IPS-NIHi7 (cell line): ENCODE measurements around the gene PRKCZ.
"Not testable (repeated sequence)": the region's sequence is repeated elsewhere in the genome, so short reads cannot be mapped to it uniquely, and the experiment has no call there.

ENCODE experiments used
- DNase-seq: peaks from one replicate; pipeline ENCODE4 v3.0.0; 2012; ENCODE audit warnings: mixed read lengths; ENCODE audit errors: extremely low spot score

PRKCZ gene

GRCh38 chr1:2134621-2135307 lies 84.6 kb downstream of the PRKCZ start:
- DNase-seq: no peak

GRCh38 chr1:2135441-2135841 lies 85.2 kb downstream of the PRKCZ start:
- DNase-seq: no peak

GRCh38 chr1:2135941-2136340 lies 85.7 kb downstream of the PRKCZ start:
- DNase-seq: no peak

GRCh38 chr1:2136386-2137235 lies 86.4 kb downstream of the PRKCZ start:
- DNase-seq: no peak

- no peak for DNase-seq
Observed at GRCh38 chr1:2137257-2138121, 87.3 kb downstream of the PRKCZ start.

GRCh38 chr1:2139156-2139555 lies 88.9 kb downstream of the PRKCZ start:
- not testable (repeated sequence) for DNase-seq

GRCh38 chr1:2141025-2141424 lies 90.8 kb downstream of the PRKCZ start:
- DNase-seq: no peak

- DNase-seq: no peak
Observed at GRCh38 chr1:2143814-2144500, 93.7 kb downstream of the PRKCZ start.

GRCh38 chr1:2144501-2145090 lies 94.4 kb downstream of the PRKCZ start:
- no peak for DNase-seq

GRCh38 chr1:2145946-2146835 lies 96.0 kb downstream of the PRKCZ start:
- no peak for DNase-seq

GRCh38 chr1:2146836-2147517 lies 96.8 kb downstream of the PRKCZ start:
- no peak for DNase-seq

- DNase-seq: not testable (repeated sequence)
Observed at GRCh38 chr1:2147869-2148268, 97.7 kb downstream of the PRKCZ start.

- no peak for DNase-seq
Observed at GRCh38 chr1:2148691-2149090, 98.5 kb downstream of the PRKCZ start.

- DNase-seq: no peak
Observed at GRCh38 chr1:2150801-2151200, 100.6 kb downstream of the PRKCZ start.

GRCh38 chr1:2151252-2151651 lies 101.0 kb downstream of the PRKCZ start:
- DNase-seq: no peak

- no peak for DNase-seq
Observed at GRCh38 chr1:2151911-2152310, 101.7 kb downstream of the PRKCZ start.

GRCh38 chr1:2152954-2153353 lies 102.7 kb downstream of the PRKCZ start:
- no peak for DNase-seq

GRCh38 chr1:2154022-2154421 lies 103.8 kb downstream of the PRKCZ start:
- DNase-seq: no peak

- no peak for DNase-seq
Observed at GRCh38 chr1:2155147-2155598, 105.0 kb downstream of the PRKCZ start.
